ENCODE results near the gene TMEM184A. TPM values are rescaled to one million over a fixed set of nuclear protein-coding genes. Genes with fewer than 3 reads are reported as not detected.
A peak's percentile ranks its signal among the peaks of the same experiment; 100 is the strongest.

TMEM184A gene
- total and polyA plus RNA-seq, 2 of the 13 experiments (the other 11 are each of a cell fraction or from before 2014, with no cell fraction given): 9.5 to 20.4 TPM

DNA sequence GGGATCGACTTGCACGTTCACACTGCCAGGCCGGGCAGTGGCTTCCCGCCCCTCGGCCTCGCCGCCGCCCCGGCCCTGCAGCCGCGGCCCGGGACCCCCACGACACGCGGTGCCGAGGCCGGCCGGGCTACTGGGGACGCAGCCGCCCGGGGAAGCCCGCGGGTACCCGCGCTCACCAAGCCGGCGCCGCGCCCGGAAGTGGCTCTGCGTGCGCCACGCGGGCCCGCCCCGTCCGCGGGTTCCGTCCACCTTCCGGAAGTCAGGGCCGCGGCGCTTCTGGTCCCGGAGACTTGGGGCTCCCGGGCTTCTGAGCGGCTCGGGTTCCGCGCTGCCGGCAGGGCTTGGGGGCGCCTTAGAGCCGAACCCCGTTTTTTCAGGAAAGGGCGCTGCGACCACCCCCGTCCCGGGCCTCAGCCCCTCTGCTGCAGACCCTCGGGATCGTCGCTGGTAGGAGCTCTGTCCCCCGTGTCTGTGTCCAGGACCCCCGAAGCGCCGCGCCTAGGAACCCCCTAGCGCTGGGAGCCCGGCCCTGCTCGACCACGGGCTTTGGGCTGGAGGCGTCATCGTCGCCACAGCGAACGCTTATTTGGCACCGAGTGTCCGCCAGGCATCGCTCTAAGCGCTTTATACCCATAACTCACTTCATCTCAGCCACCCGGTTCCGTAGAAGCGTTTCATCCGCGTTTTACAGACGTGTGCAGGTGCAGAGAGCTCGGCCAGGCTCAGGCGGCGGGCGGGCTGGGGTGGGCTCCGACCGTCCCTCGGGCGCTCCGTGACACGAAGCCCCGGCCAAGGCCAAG is 14.0 kb upstream of the TMEM184A start, which contains the start of gene PSMG3 (continued):
- TF ChIP-seq GPN1 (CRISPR knock-in tag; IDR thresholded peaks at IDR 0.05; ENCODE audit: borderline replicate concordance): no peak
- no peak for TF ChIP-seq MBNL3 (CRISPR knock-in tag; conservative IDR thresholded peaks at IDR 0.05)
- TF ChIP-seq FOXK2 (IDR thresholded peaks at IDR 0.05): no peak
- TF ChIP-seq RORA (CRISPR knock-in tag; IDR thresholded peaks at IDR 0.05): no peak
- no peak for TF ChIP-seq ZSCAN22 (CRISPR knock-in tag; IDR thresholded peaks at IDR 0.05)
- TF ChIP-seq ELF1 (CRISPR knock-in tag; IDR thresholded peaks at IDR 0.05): peak; percentile 82
- TF ChIP-seq, protein P1, sequence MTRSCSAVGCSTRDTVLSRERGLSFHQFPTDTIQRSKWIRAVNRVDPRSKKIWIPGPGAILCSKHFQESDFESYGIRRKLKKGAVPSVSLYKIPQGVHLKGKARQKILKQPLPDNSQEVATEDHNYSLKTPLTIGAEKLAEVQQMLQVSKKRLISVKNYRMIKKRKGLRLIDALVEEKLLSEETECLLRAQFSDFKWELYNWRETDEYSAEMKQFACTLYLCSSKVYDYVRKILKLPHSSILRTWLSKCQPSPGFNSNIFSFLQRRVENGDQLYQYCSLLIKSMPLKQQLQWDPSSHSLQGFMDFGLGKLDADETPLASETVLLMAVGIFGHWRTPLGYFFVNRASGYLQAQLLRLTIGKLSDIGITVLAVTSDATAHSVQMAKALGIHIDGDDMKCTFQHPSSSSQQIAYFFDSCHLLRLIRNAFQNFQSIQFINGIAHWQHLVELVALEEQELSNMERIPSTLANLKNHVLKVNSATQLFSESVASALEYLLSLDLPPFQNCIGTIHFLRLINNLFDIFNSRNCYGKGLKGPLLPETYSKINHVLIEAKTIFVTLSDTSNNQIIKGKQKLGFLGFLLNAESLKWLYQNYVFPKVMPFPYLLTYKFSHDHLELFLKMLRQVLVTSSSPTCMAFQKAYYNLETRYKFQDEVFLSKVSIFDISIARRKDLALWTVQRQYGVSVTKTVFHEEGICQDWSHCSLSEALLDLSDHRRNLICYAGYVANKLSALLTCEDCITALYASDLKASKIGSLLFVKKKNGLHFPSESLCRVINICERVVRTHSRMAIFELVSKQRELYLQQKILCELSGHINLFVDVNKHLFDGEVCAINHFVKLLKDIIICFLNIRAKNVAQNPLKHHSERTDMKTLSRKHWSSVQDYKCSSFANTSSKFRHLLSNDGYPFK (CRISPR knock-in tag; IDR thresholded peaks at IDR 0.05; ENCODE audit: borderline replicate concordance): peak; percentile 65; the same call in 1 of the 2 replicates
- no peak for TF ChIP-seq ZNF232 (CRISPR knock-in tag; IDR thresholded peaks at IDR 0.05; ENCODE audit: borderline replicate concordance)
- no peak for TF ChIP-seq ZBTB7A (CRISPR knock-in tag; IDR thresholded peaks at IDR 0.05)
- peak; percentile 95 for TF ChIP-seq GATAD1 (CRISPR knock-in tag; IDR thresholded peaks at IDR 0.05)
- TF ChIP-seq BORCS8-MEF2B (CRISPR knock-in tag; IDR thresholded peaks at IDR 0.05): peak; percentile 48; the same call in 1 of the 2 replicates
- TF ChIP-seq HDAC1 (CRISPR knock-in tag; IDR thresholded peaks at IDR 0.05): peak; percentile 91
- no peak for TF ChIP-seq STAG1 (CRISPR knock-in tag; IDR thresholded peaks at IDR 0.05)
- TF ChIP-seq GPBP1L1 (CRISPR knock-in tag; IDR thresholded peaks at IDR 0.05): no peak
- TF ChIP-seq ZNF768 (CRISPR knock-in tag; IDR thresholded peaks at IDR 0.05): peak; percentile 68
- TF ChIP-seq, protein P2, sequence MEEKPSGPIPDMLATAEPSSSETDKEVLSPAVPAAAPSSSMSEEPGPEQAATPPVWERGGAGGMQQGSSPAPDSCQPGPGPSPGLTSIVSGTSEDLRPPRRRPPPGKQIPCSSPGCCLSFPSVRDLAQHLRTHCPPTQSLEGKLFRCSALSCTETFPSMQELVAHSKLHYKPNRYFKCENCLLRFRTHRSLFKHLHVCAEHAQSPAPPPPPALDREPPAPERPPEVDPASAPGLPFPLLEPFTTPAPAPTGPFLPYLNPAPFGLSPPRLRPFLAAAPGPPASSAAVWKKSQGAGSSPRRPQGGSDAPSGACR (CRISPR knock-in tag; IDR thresholded peaks at IDR 0.05): no peak
- TF ChIP-seq NFATC3 (CRISPR knock-in tag; IDR thresholded peaks at IDR 0.05): 0 out of 2 replicates have a peak, but pooled peaks have one; percentile 21
- TF ChIP-seq MXI1 (IDR thresholded peaks at IDR 0.05; ENCODE audit: borderline replicate concordance, low read depth, low read length): peak; percentile 80; the same call in 2 of the 3 replicates
- TF ChIP-seq, protein P3, sequence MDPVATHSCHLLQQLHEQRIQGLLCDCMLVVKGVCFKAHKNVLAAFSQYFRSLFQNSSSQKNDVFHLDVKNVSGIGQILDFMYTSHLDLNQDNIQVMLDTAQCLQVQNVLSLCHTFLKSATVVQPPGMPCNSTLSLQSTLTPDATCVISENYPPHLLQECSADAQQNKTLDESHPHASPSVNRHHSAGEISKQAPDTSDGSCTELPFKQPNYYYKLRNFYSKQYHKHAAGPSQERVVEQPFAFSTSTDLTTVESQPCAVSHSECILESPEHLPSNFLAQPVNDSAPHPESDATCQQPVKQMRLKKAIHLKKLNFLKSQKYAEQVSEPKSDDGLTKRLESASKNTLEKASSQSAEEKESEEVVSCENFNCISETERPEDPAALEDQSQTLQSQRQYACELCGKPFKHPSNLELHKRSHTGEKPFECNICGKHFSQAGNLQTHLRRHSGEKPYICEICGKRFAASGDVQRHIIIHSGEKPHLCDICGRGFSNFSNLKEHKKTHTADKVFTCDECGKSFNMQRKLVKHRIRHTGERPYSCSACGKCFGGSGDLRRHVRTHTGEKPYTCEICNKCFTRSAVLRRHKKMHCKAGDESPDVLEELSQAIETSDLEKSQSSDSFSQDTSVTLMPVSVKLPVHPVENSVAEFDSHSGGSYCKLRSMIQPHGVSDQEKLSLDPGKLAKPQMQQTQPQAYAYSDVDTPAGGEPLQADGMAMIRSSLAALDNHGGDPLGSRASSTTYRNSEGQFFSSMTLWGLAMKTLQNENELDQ (CRISPR knock-in tag; IDR thresholded peaks at IDR 0.05; ENCODE audit: borderline replicate concordance): no peak
- TF ChIP-seq ZBTB8A (CRISPR knock-in tag; IDR thresholded peaks at IDR 0.05; ENCODE audit: borderline replicate concordance, low read depth): no peak

Measured in HepG2 (cell line).